AG04450 (cell line): ENCODE measurements around the gene ZDHHC21. TPM values are rescaled to one million over a fixed set of nuclear protein-coding genes. Genes with fewer than 3 reads are reported as not detected.

Experiments
- CTCF ChIA-PET: fragments of 300-600, 350-600 bp; formaldehyde crosslinking; extraction: SDS; loops from one replicate; lab custom pipeline; 2022; ENCODE audit warnings: antibody characterized with exemption, inconsistent platforms; lab: Charles Lee
- POLR2A ChIA-PET: fragments of 350-600 bp; formaldehyde crosslinking; extraction: SDS; loops from one replicate; lab custom pipeline; 2021; ENCODE audit warnings: antibody characterized with exemption, inconsistent platforms; lab: Yijun Ruan, JAX
- DNase-seq: peaks from one replicate; pipeline ENCODE4 v3.0.0-alpha.2; 2011; ENCODE audit warnings: low read depth, low spot score
- H3K27ac ChIP-seq: one replicate; pipeline ENCODE4 v1.5.1; 2012; ENCODE audit warnings: low read depth, low read length, control low read depth
- H3K27me3 ChIP-seq: one replicate; pipeline ENCODE4 v1.6.0; 2012; ENCODE audit warnings: low read length; ENCODE audit not compliant: control insufficient read depth, insufficient read depth
- H3K4me3 ChIP-seq: 2 replicates; pipeline ENCODE4 v1.5.1; 2011; ENCODE audit warnings: mild to moderate bottlenecking, low read depth, low read length, control low read depth
- H3K9me3 ChIP-seq: 2 replicates; pipeline ENCODE4 v1.5.1; 2012; ENCODE audit warnings: low read length; ENCODE audit not compliant: control insufficient read depth, insufficient read depth
- polyA plus RNA-seq: library from polyadenylated mRNA; depleted of rRNA; stranded (reverse); fragments of >200 nt; gene quantifications from 2 replicates; pipeline ENCODE4 v1.2.3, GENCODE V29; 2011
- TF ChIP-seq, protein P1 (sequence below): IDR thresholded peaks from 2 replicates; pipeline ENCODE4 v1.5.1; 2011; ENCODE audit warnings: low read depth, low read length, control low read depth, inconsistent platforms

ZDHHC21 gene
- polyA plus RNA-seq, 1 experiment, result 6.6 TPM

DNA sequence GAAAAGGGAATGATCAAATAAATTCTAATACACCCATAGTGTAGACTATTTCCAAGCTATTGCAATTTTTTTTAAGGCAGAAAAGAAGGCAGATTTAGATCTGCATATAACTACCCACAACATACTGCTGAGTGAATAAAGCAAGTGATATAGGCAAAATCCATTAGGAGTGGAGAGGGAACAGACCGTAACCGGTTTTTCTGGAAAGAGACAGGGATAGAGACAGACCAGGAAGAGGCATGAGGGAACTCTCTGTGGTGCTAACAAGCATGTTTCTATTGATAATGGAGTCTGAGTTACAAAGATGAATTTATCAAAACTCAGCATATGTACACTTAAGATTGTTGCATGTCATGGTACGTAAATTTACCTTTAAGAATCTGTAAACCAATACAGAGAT, 14.5 kb downstream of the ZDHHC21 start:
- Histone ChIP-seq H3K27me3 (no peaks in the 10 kb centered on the region), H3K4me3 (no peak overlapping the region), H3K27ac (no peak overlapping the region), H3K9me3 (no peaks in the 10 kb centered on the region)
- TF ChIP-seq, protein P1, sequence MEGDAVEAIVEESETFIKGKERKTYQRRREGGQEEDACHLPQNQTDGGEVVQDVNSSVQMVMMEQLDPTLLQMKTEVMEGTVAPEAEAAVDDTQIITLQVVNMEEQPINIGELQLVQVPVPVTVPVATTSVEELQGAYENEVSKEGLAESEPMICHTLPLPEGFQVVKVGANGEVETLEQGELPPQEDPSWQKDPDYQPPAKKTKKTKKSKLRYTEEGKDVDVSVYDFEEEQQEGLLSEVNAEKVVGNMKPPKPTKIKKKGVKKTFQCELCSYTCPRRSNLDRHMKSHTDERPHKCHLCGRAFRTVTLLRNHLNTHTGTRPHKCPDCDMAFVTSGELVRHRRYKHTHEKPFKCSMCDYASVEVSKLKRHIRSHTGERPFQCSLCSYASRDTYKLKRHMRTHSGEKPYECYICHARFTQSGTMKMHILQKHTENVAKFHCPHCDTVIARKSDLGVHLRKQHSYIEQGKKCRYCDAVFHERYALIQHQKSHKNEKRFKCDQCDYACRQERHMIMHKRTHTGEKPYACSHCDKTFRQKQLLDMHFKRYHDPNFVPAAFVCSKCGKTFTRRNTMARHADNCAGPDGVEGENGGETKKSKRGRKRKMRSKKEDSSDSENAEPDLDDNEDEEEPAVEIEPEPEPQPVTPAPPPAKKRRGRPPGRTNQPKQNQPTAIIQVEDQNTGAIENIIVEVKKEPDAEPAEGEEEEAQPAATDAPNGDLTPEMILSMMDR, result no peak
- POLR2A ChIA-PET, result no interaction called here
- no peak for DNase-seq
- CTCF ChIA-PET, result no interaction called here

DNA sequence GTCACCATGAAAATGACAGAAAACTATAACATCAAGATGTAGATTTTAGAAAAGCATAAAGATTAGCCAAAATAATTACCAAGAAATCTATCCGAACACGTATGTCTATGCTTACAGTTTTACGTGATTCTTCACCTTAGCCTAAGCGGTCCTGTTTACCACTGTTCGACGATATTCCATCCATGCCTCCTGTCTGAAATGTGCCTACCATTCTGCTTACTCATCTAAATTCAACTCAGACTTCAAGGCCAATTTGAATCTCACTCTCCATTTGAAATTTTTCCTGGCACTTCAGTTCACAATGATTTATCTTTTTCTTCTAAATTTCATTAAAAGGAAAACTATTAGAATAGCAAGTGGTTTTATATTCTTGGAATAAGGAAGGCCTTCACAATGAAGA, 15.4 kb downstream of the ZDHHC21 start:
- Histone ChIP-seq H3K4me3 (no peak overlapping the region), H3K27ac (no peak overlapping the region), H3K9me3 (no peaks in the 10 kb centered on the region), H3K27me3 (no peaks in the 10 kb centered on the region)
- no peak for DNase-seq
- ChIA-PET CTCF (interaction anchor here (1.6 kb wide), 1 partner anchor 26 kb away, joined by 7 read pairs; no protein-coding TSS in a partner anchor), POLR2A (no interaction called here)
- TF ChIP-seq, protein P1, result no peak

DNA sequence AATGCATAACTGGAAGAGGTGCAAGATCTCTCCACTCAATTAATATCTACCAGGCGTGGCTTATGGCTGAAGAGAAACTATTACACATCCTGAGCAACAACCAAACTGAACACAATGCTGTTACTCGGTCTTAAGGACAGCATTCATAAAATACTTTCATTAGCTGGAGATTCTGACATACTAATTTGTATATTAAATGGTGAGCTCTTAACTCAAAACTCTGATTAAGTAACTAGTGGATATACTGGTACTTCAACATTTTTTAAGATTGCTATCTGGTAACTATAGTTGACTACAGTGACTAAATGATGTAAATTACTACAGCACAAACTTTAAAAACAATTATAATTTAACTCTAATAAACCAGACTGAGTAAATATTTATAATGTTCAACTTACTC, 15.8 kb downstream of the ZDHHC21 start:
- DNase-seq, result no peak
- TF ChIP-seq, protein P1, result no peak
- ChIA-PET CTCF (interaction anchor here (1.6 kb wide), 1 partner anchor 25 kb away, joined by 7 read pairs; no protein-coding TSS in a partner anchor), POLR2A (no interaction called here)
- Histone ChIP-seq H3K27ac (no peak overlapping the region), H3K4me3 (no peak overlapping the region), H3K27me3 (no peaks in the 10 kb centered on the region), H3K9me3 (no peaks in the 10 kb centered on the region)

DNA sequence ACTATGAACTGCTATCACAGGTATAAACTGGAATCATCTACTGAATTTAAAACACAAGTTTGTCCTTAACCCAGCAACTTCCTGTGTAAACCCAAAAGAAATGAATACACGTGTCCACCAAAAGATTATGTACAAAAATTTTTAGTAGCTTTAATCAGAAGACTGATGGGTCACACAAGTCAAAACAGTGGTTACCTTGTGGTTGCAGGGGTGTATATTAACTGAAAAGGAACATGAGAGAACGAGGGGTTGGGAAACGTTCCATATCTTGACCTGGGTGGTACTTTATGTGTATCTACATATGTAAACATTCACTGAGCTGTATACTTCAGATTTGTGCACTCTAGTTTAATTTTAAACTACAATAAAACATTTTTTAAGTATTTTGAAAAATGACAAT, 18.6 kb downstream of the ZDHHC21 start:
- H3K27me3 ChIP-seq, result no peaks in the 10 kb centered on the region
- H3K9me3 ChIP-seq, result no peaks in the 10 kb centered on the region
- ChIA-PET POLR2A (no interaction called here), CTCF (interaction anchor here (2.9 kb wide), 1 partner anchor 13 kb away, joined by 14 read pairs; no protein-coding TSS in a partner anchor)
- DNase-seq, result no peak
- TF ChIP-seq, protein P1, result no peak
- H3K27ac ChIP-seq, result no peak overlapping the region
- H3K4me3 ChIP-seq, result no peak overlapping the region

DNA sequence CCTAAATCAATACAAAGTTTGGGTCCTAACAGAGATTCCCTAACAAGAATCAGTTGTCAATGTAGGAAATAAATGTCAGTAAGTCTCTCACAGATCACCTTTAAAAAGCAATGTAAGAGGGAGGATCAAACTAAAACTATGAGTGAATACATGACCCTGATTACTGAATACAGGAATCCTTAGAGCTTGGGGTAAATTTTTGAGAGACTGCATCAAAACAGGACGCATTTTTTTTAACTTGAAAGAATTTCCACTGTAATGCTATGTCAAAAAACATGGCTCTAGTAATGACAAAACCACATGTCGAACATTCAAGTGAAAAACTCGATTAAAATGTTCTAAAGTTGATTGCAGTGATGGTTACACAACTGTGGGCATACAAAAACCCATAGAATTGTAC, 21.9 kb downstream of the ZDHHC21 start:
- TF ChIP-seq, protein P1, result no peak
- Histone ChIP-seq H3K27me3 (no peaks in the 10 kb centered on the region), H3K27ac (no peak overlapping the region), H3K9me3 (no peaks in the 10 kb centered on the region), H3K4me3 (no peak overlapping the region)
- POLR2A ChIA-PET, result no interaction called here
- no peak for DNase-seq
- CTCF ChIA-PET, result interaction anchor here (2.2 kb wide), 1 partner anchor 10 kb away, joined by 10 read pairs; no protein-coding TSS in a partner anchor
